ENCODE results near the gene WNT2B.

The WNT2B gene

GRCh38 chr1:112540226-112540794, 31.5 kb downstream of the WNT2B start:
- no peak for TF ChIP-seq CTCF (IDR thresholded peaks at IDR 0.05; ENCODE audit: low read depth, low read length, missing control alignments)
- no peak overlapping the region for H3K4me3 ChIP-seq (replicated peaks; ENCODE audit: low read depth, low read length)
- no peak for DNase-seq (ENCODE audit: extremely low read depth, low read depth)

GRCh38 chr1:112541299-112541698, 32.5 kb downstream of the WNT2B start:
- DNase-seq (ENCODE audit: extremely low read depth, low read depth) = no peak
- no peak overlapping the region for H3K4me3 ChIP-seq (replicated peaks; ENCODE audit: low read depth, low read length)
- no peak for TF ChIP-seq CTCF (IDR thresholded peaks at IDR 0.05; ENCODE audit: low read depth, low read length, missing control alignments)

GRCh38 chr1:112542206-112542973, 33.6 kb downstream of the WNT2B start:
- no peak for TF ChIP-seq CTCF (IDR thresholded peaks at IDR 0.05; ENCODE audit: low read depth, low read length, missing control alignments)
- no peak for DNase-seq (ENCODE audit: extremely low read depth, low read depth)
- H3K4me3 ChIP-seq (replicated peaks; ENCODE audit: low read depth, low read length) = no peak overlapping the region

GRCh38 chr1:112544011-112544688, 35.4 kb downstream of the WNT2B start:
- TF ChIP-seq CTCF (IDR thresholded peaks at IDR 0.05; ENCODE audit: low read depth, low read length, missing control alignments) = no peak
- DNase-seq (ENCODE audit: extremely low read depth, low read depth) = peak; percentile 84
- no peak overlapping the region for H3K4me3 ChIP-seq (replicated peaks; ENCODE audit: low read depth, low read length)

- no peak overlapping the region for H3K4me3 ChIP-seq (replicated peaks; ENCODE audit: low read depth, low read length)
- TF ChIP-seq CTCF (IDR thresholded peaks at IDR 0.05; ENCODE audit: low read depth, low read length, missing control alignments) = no peak
- DNase-seq (ENCODE audit: extremely low read depth, low read depth) = no peak
Observed at GRCh38 chr1:112544751-112545150, 36.0 kb downstream of the WNT2B start.

- no peak for TF ChIP-seq CTCF (IDR thresholded peaks at IDR 0.05; ENCODE audit: low read depth, low read length, missing control alignments)
- DNase-seq (ENCODE audit: extremely low read depth, low read depth) = no peak
- H3K4me3 ChIP-seq (replicated peaks; ENCODE audit: low read depth, low read length) = no peak overlapping the region
Observed at GRCh38 chr1:112546076-112546475, 37.3 kb downstream of the WNT2B start.
